ENCODE measurements around the gene FOXF1.

FOXF1 gene

GRCh38 chr16:86562356-86562755 is 52.0 kb downstream of the FOXF1 start:
- no peak for DNase-seq

GRCh38 chr16:86563469-86564345 is 53.4 kb downstream of the FOXF1 start:
- peak; percentile 86 for DNase-seq
